ENCODE data around the gene IL12A.
A peak's percentile ranks its signal among the peaks of the same experiment; 100 is the strongest.

Gene IL12A

GRCh38 chr3:159989973-159990846 lies 1.6 kb downstream of the IL12A start:
- no peak for DNase-seq

- DNase-seq, result no peak
Measured at GRCh38 chr3:159991591-159991990, 3.0 kb downstream of the IL12A start.

GRCh38 chr3:159992589-159992988 lies 4.0 kb downstream of the IL12A start:
- DNase-seq, result no peak

- no peak for DNase-seq
Measured at GRCh38 chr3:159994182-159994581, 5.5 kb downstream of the IL12A start.

GRCh38 chr3:159995091-159995490 lies 6.5 kb downstream of the IL12A start:
- DNase-seq, result no peak

- DNase-seq, result no peak
Measured at GRCh38 chr3:159996018-159996417, 7.4 kb downstream of the IL12A start.

- no peak for DNase-seq
Measured at GRCh38 chr3:159996959-159997358, 8.3 kb downstream of the IL12A start.

GRCh38 chr3:160001148-160001760 lies 12.6 kb downstream of the IL12A start:
- DNase-seq, result no peak

- DNase-seq, result no peak
Measured at GRCh38 chr3:160001850-160002623, 13.4 kb downstream of the IL12A start.

GRCh38 chr3:160003520-160004128 lies 15.0 kb downstream of the IL12A start:
- DNase-seq, result peak in 1 of 5 donors; percentile 70

GRCh38 chr3:160005004-160005403 lies 16.4 kb downstream of the IL12A start:
- no peak for DNase-seq

- peak in 1 of 5 donors; percentile 58 for DNase-seq
Measured at GRCh38 chr3:160006282-160007163, 17.9 kb downstream of the IL12A start.

- no peak for DNase-seq
Measured at GRCh38 chr3:160008961-160009360, 20.3 kb downstream of the IL12A start.

- no peak for DNase-seq
Measured at GRCh38 chr3:160009525-160009924, 20.9 kb downstream of the IL12A start.

- peak in 1 of 5 donors; percentile 52 for DNase-seq
Measured at GRCh38 chr3:160010578-160010977, 21.9 kb downstream of the IL12A start.

GRCh38 chr3:160012108-160012507 lies 23.5 kb downstream of the IL12A start:
- DNase-seq, result peak in 1 of 5 donors; percentile 71

GRCh38 chr3:160016972-160017371 lies 28.3 kb downstream of the IL12A start:
- DNase-seq, result no peak

GRCh38 chr3:160018959-160019358 lies 30.3 kb downstream of the IL12A start:
- no peak for DNase-seq

GRCh38 chr3:160020057-160020711 lies 31.5 kb downstream of the IL12A start:
- no peak for DNase-seq

- DNase-seq, result no peak
Measured at GRCh38 chr3:160022068-160022467, 33.4 kb downstream of the IL12A start.

- DNase-seq, result no peak
Measured at GRCh38 chr3:160023476-160023875, 34.8 kb downstream of the IL12A start.

Measured in T-helper 1 cell (primary cell).